H1 (cell line): ENCODE data around the gene RCL1. TPM values are rescaled to one million over a fixed set of nuclear protein-coding genes. Genes with fewer than 3 reads are reported as not detected.

ENCODE experiments used
- CTCF ChIA-PET: fragments of 300-600 bp; sonication (Branson Sonifier 250); formaldehyde crosslinking; loops from one replicate; lab custom pipeline; 2021; ENCODE audit not compliant: partially characterized antibody; lab: Charles Lee
- POLR2A ChIA-PET: fragments of 300-600 bp; sonication (Branson Sonifier 250); formaldehyde crosslinking; loops from one replicate; lab custom pipeline; 2021; ENCODE audit warnings: inconsistent platforms; ENCODE audit not compliant: partially characterized antibody; lab: Charles Lee
- DNase-seq, 2 experiments: peaks; one replicate each; pipeline versions ENCODE4 v3.0.0 to v3.0.0-alpha.2; 2010 to 2022; ENCODE audit warnings: low spot score in 2 of 2, low read depth in 1 of 2, mixed read lengths in 1 of 2
- FAIRE-seq: peaks from 2 replicates; lab custom pipeline; 2011; peaks lifted over from hg19 to GRCh38; lab: Jason Lieb, UNC
- H2AFZ ChIP-seq: 2 replicates; pipeline ENCODE4 v1.8.1; 2012; ENCODE audit warnings: low read length, inconsistent platforms
- H2AK5ac ChIP-seq: 2 replicates; pipeline ENCODE4 v1.6.1; 2013; ENCODE audit warnings: low read depth, low read length
- H2BK120ac ChIP-seq: replicated peaks from 2 replicates; pipeline ENCODE3; 2013; ENCODE audit warnings: low read depth, low read length, inconsistent platforms
- H2BK12ac ChIP-seq: 2 replicates; pipeline ENCODE4 v1.6.1; 2013; ENCODE audit warnings: low read depth, low read length
- H2BK15ac ChIP-seq: 2 replicates; pipeline ENCODE4 v1.6.1; 2013; ENCODE audit warnings: low read length
- H2BK20ac ChIP-seq: 2 replicates; pipeline ENCODE4 v1.6.1; 2013; ENCODE audit warnings: low read length
- H2BK5ac ChIP-seq: 2 replicates; pipeline ENCODE4 v1.6.1; 2013; ENCODE audit warnings: low read depth, low read length
- H3K14ac ChIP-seq: 2 replicates; pipeline ENCODE4 v1.6.1; 2013; ENCODE audit warnings: inconsistent platforms; ENCODE audit not compliant: insufficient read length
- H3K18ac ChIP-seq: 2 replicates; pipeline ENCODE4 v1.6.1; 2013; ENCODE audit warnings: low read length; ENCODE audit errors: extremely low read depth
- H3K23ac ChIP-seq: 2 replicates; pipeline ENCODE4 v1.6.1; 2013; ENCODE audit warnings: inconsistent platforms; ENCODE audit not compliant: insufficient read length
- H3K23me2 ChIP-seq: 2 replicates; pipeline ENCODE4 v1.6.1; 2013; ENCODE audit warnings: low read depth, low read length
- H3K27ac ChIP-seq: 2 replicates; pipeline ENCODE4 v1.6.1; 2011; ENCODE audit warnings: low read depth, low read length, inconsistent platforms
- H3K27me3 ChIP-seq, 4 experiments: replicated peaks in 1 of 4; 1 replicate in 1 of 4; 2 replicates in 3 of 4; pipeline versions ENCODE4 v1.6.1 to v1.8.1; 2011 to 2013; ENCODE audit warnings: low read length in 3 of 4, mild to moderate bottlenecking in 3 of 4, inconsistent platforms in 2 of 4, mixed read lengths in 2 of 4, moderate library complexity in 1 of 4; ENCODE audit not compliant: control insufficient read depth in 3 of 4, insufficient read depth in 3 of 4; ENCODE audit errors: extremely low read depth in 1 of 4
- H3K36me3 ChIP-seq, 4 experiments: 2 replicates each; pipeline versions ENCODE4 v1.6.1 to v1.8.1; 2011 to 2013; ENCODE audit warnings: mild to moderate bottlenecking in 4 of 4, low read length in 3 of 4, moderate library complexity in 2 of 4, control low read depth in 1 of 4, inconsistent platforms in 1 of 4; ENCODE audit not compliant: insufficient read depth in 4 of 4, control insufficient read depth in 2 of 4
- H3K4ac ChIP-seq: replicated peaks from 2 replicates; pipeline ENCODE3; 2013; ENCODE audit warnings: low read length, low read depth, mixed read lengths, inconsistent platforms; ENCODE audit not compliant: insufficient read length
- H3K4me1 ChIP-seq, 4 experiments: replicated peaks in 1 of 4; 1 replicate in 1 of 4; 2 replicates in 3 of 4; pipeline versions ENCODE4 v1.6.1 to v1.8.1; 2011 to 2013; ENCODE audit warnings: low read length in 3 of 4, inconsistent platforms in 2 of 4, mixed read lengths in 1 of 4; ENCODE audit not compliant: insufficient read depth in 4 of 4, control insufficient read depth in 3 of 4
- H3K4me2 ChIP-seq, 2 experiments: 2 replicates each; pipeline versions ENCODE4 v1.6.1 to v1.8.1; 2011 to 2013; ENCODE audit warnings: low read depth in 2 of 2, low read length in 2 of 2, control low read depth in 1 of 2, inconsistent platforms in 1 of 2, mild to moderate bottlenecking in 1 of 2; ENCODE audit not compliant: insufficient read depth in 1 of 2
- H3K4me3 ChIP-seq, 4 experiments: fragments of 200-600, 300-600 bp in 1 of 4; sonication (generic), shearing (Covaris generic), sonication (Bioruptor Twin) in 1 of 4; 2 replicates each; pipeline versions ENCODE4 v1.5.1 to v1.8.1; 2011 to 2016; ENCODE audit warnings: low read length in 4 of 4, low read depth in 3 of 4, control low read depth in 2 of 4, inconsistent platforms in 2 of 4, mild to moderate bottlenecking in 2 of 4, mixed read lengths in 1 of 4, moderate library complexity in 1 of 4; ENCODE audit not compliant: insufficient read depth in 2 of 4; ENCODE audit errors: extremely low read depth in 1 of 4
- H3K56ac ChIP-seq: replicated peaks from 2 replicates; pipeline ENCODE3; 2013; ENCODE audit warnings: low read depth, mild to moderate bottlenecking, mixed read lengths, low read length, inconsistent platforms; ENCODE audit not compliant: insufficient read length
- H3K79me1 ChIP-seq: 2 replicates; pipeline ENCODE4 v1.6.1; 2013; ENCODE audit warnings: low read depth, low read length, control low read depth
- H3K79me2 ChIP-seq, 2 experiments: 2 replicates each; pipeline versions ENCODE4 v1.6.1 to v1.8.1; 2012 to 2013; ENCODE audit warnings: low read length in 2 of 2, mild to moderate bottlenecking in 2 of 2, inconsistent platforms in 1 of 2; ENCODE audit not compliant: insufficient read depth in 2 of 2, control insufficient read depth in 1 of 2
- H3K9ac ChIP-seq, 4 experiments: replicated peaks in 1 of 4; 1 replicate in 1 of 4; 2 replicates in 3 of 4; pipeline versions ENCODE4 v1.6.1 to v1.8.1; 2011 to 2013; ENCODE audit warnings: low read depth in 3 of 4, low read length in 3 of 4, control low read depth in 2 of 4, mild to moderate bottlenecking in 2 of 4, moderate library complexity in 2 of 4, inconsistent platforms in 1 of 4; ENCODE audit errors: extremely low read depth in 1 of 4
- H3K9me3 ChIP-seq, 2 experiments: 2 replicates each; pipeline versions ENCODE4 v1.6.1 to v1.8.1; 2012 to 2013; ENCODE audit warnings: mild to moderate bottlenecking in 2 of 2, moderate library complexity in 2 of 2, control low read depth in 1 of 2, inconsistent platforms in 1 of 2, low read depth in 1 of 2, low read length in 1 of 2, mixed read lengths in 1 of 2; ENCODE audit not compliant: insufficient read depth in 2 of 2
- H4K20me1 ChIP-seq, 2 experiments: replicated peaks in 1 of 2; 2 replicates each; pipeline versions ENCODE3 to v1.8.1; 2011 to 2013; ENCODE audit warnings: inconsistent platforms in 2 of 2, low read length in 2 of 2, mild to moderate bottlenecking in 1 of 2; ENCODE audit not compliant: insufficient read depth in 2 of 2, control insufficient read depth in 1 of 2
- H4K5ac ChIP-seq: 2 replicates; pipeline ENCODE4 v1.6.1; 2013; ENCODE audit warnings: low read length, low read depth, mixed read lengths, inconsistent platforms; ENCODE audit not compliant: insufficient read length
- H4K8ac ChIP-seq: 2 replicates; pipeline ENCODE4 v1.8.0; 2013; ENCODE audit warnings: mild to moderate bottlenecking, moderate library complexity, low read length, inconsistent platforms; ENCODE audit not compliant: insufficient read depth; ENCODE audit errors: extremely low read depth
- H4K91ac ChIP-seq: replicated peaks from 2 replicates; pipeline ENCODE3; 2013; ENCODE audit warnings: low read length, mixed read lengths, inconsistent platforms; ENCODE audit not compliant: insufficient read length
- KDM1A ChIP-seq: fragments of 200-600, 300-600 bp; sonication (generic); IDR thresholded peaks from 2 replicates; pipeline ENCODE4 v1.7.1; 2016; ENCODE audit warnings: mild to moderate bottlenecking, low read length, borderline replicate concordance
- PHF8 ChIP-seq: fragments of 200-600 bp; sonication (generic); conservative IDR thresholded peaks from 2 replicates; pipeline ENCODE4 v1.7.1; 2012; ENCODE audit warnings: low read depth, mild to moderate bottlenecking, inconsistent platforms, low read length, moderate library complexity
- WGBS, 2 experiments: shearing (Covaris generic) in 1 of 2; methylation state at CpG; one replicate each; pipeline versions ENCODE4 v1.1.6 to v1.1.7; 2013 to 2015; ENCODE audit warnings: low lambda C conversion rate in 2 of 2, mixed read lengths in 2 of 2, inconsistent platforms in 1 of 2, low coverage in 1 of 2, missing lambda C conversion rate in 1 of 2; ENCODE audit not compliant: insufficient replicate concordance in 2 of 2, insufficient coverage in 1 of 2, insufficient read length in 1 of 2; ENCODE audit errors: extremely low coverage in 1 of 2, missing lambda C conversion rate in 1 of 2; 5-methylcytosine and 5-hydroxymethylcytosine counted together
- polyA plus RNA-seq, 7 experiments: library from polyadenylated mRNA; depleted of rRNA in 3 of 7; stranded (reverse) in 5 of 7; unstranded in 2 of 7; fragments of >200 nt in 5 of 7; fragments of 200-250 nt in 2 of 7; gene quantifications; 1 replicate in 5 of 7; 2 replicates in 1 of 7; 4 replicates in 1 of 7; pipeline versions ENCODE4 v1.2.1 to v1.2.3, GENCODE V29; 2011 to 2013; ENCODE audit warnings: missing spikeins in 2 of 7, mixed read lengths in 2 of 7
- total RNA-seq: library from RNA; stranded (reverse); fragmentation: NEBNext Ultra II Directional; extraction: Animal tissue kit (Norgen Biotek cat#: 25700); gene quantifications from 2 replicates; pipeline ENCODE4 v1.2.1, GENCODE V29; 2021

The RCL1 gene
- total and polyA plus RNA-seq, 2 of the 8 experiments (the other 6 are each of a cell fraction or from before 2014, with no cell fraction given) = 21.0 to 29.5 TPM

DNA sequence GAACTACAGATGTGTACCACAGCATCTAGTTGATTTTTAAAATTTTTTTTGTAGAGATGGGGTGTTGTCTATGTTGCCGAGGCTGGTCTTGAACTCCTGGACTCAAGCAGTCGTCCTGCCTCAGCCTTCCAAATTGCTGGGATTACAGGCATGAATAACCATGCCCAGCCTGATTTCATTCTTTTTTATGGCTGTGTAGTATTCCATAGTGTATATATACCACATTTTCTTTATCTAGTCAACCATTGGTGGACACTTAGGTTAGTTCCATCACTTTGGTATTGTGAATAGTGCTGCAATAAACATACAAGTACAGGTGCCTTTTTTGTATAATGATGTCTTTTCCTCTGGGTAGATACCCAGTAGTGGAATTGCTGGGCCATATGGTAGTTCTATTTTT, 3.8 kb downstream of the RCL1 start:
- POLR2A ChIA-PET = interaction anchor here (1.1 to 1.6 kb wide), 3 partner anchors 9 to 56 kb away, joined by 4 to 5 read pairs (median 4); partner anchors contain the start of gene AK3
- H3K56ac ChIP-seq = no peak overlapping the region
- H3K4me1 ChIP-seq = peaks cover 6 to 21% (median 11%) of the 10 kb centered on the region in 4 experiments; a peak in 6 of 7 replicates
- no peaks in the 10 kb centered on the region for H3K27me3 ChIP-seq
- no peak overlapping the region for H3K18ac ChIP-seq
- no peak overlapping the region for H3K4me3 ChIP-seq
- H4K5ac ChIP-seq = no peak overlapping the region
- no peak overlapping the region for H3K27ac ChIP-seq
- DNase-seq = no peak
- no peak overlapping the region for H2BK15ac ChIP-seq
- no peak overlapping the region for H3K14ac ChIP-seq
- H3K79me2 ChIP-seq = peaks cover 37 to 82% of the 10 kb centered on the region in 2 experiments
- no peak overlapping the region for H2AK5ac ChIP-seq
- H3K79me1 ChIP-seq = peaks cover 2% of the 10 kb centered on the region
- H3K9me3 ChIP-seq = no peaks in the 10 kb centered on the region
- WGBS, 2 experiments = 93% methylated on average over 2 of the region's 2 CpGs; no CpG with 5 or more reads in 1 of the 2 experiments
- no peak overlapping the region for H3K23ac ChIP-seq
- H2BK20ac ChIP-seq = no peak overlapping the region
- no peak overlapping the region for H2BK120ac ChIP-seq
- peaks cover 4 to 17% of the 10 kb centered on the region in 2 experiments for H4K20me1 ChIP-seq
- no peak overlapping the region for H3K4me2 ChIP-seq
- H3K23me2 ChIP-seq = peaks cover 9% of the 10 kb centered on the region
- H4K91ac ChIP-seq = no peak overlapping the region
- FAIRE-seq = no peak
- H3K36me3 ChIP-seq = no peaks in the 10 kb centered on the region
- H2BK12ac ChIP-seq = no peak overlapping the region
- TF ChIP-seq KDM1A (0 out of 2 replicates have a peak, but pooled peaks have one; percentile 4), PHF8 (no peak)
- no peak overlapping the region for H3K4ac ChIP-seq
- H3K9ac ChIP-seq = no peak overlapping the region
- H4K8ac ChIP-seq = no peak overlapping the region
- no peak overlapping the region for H2AFZ ChIP-seq
- CTCF ChIA-PET = interaction anchor here (0.6 to 3.9 kb wide), 21 partner anchors 9 to 376 kb away, joined by 3 to 20 read pairs (median 3); no protein-coding TSS in a partner anchor
- H2BK5ac ChIP-seq = no peak overlapping the region
